Activated CD8-positive, alpha-beta memory T cell treated with anti-CD3 and anti-CD28 coated beads for 48 hours (primary cell): ENCODE measurements around the gene NUP155.
"Not testable (repeated sequence)": the region's sequence is repeated elsewhere in the genome, so short reads cannot be mapped to it uniquely, and the experiment has no call there.

Experiments used
- DNase-seq, 3 experiments: peaks; one replicate each; pipeline ENCODE4 v3.0.0-alpha.2; 2020; ENCODE audit warnings: low read depth in 2 of 3, low spot score in 2 of 3

Gene NUP155

GRCh38 chr5:37370864-37371726 is at the start of gene NUP155:
Gene NUP155, minus strand, starts transcription at chr5:37371106. Its CDS starts 129 bp downstream, at chr5:37370977.
- peak; percentile 67 to 77 (median 75) for DNase-seq

- DNase-seq = no peak
These were observed 46.4 kb upstream of the NUP155 start for GRCh38 chr5:37417347-37417746.

- DNase-seq = not testable (repeated sequence)
These were observed 44.5 kb upstream of the NUP155 start for GRCh38 chr5:37415456-37415855.

GRCh38 chr5:37412515-37412914 is 41.6 kb upstream of the NUP155 start:
- DNase-seq = no peak

GRCh38 chr5:37400501-37400900 is 29.6 kb upstream of the NUP155 start:
- DNase-seq = no peak

- DNase-seq = no peak
These were observed 25.4 kb upstream of the NUP155 start for GRCh38 chr5:37396352-37396751.

- no peak for DNase-seq
These were observed 20.7 kb upstream of the NUP155 start for GRCh38 chr5:37391591-37391990.

GRCh38 chr5:37379100-37379628 is 8.3 kb upstream of the NUP155 start, which contains the start of gene WDR70:
Gene WDR70, plus strand, starts transcription at chr5:37379318. Its CDS starts 50 bp downstream, at chr5:37379368.
- DNase-seq = peak; percentile 47 to 66 (median 48)

GRCh38 chr5:37378066-37378465 is 7.2 kb upstream of the NUP155 start:
- DNase-seq = not testable (repeated sequence)

GRCh38 chr5:37375091-37375490 is 4.2 kb upstream of the NUP155 start:
- no peak for DNase-seq

GRCh38 chr5:37370550-37370863 is 399 bp downstream of the NUP155 start:
- no peak for DNase-seq

- no peak for DNase-seq
These were observed 15.7 kb downstream of the NUP155 start for GRCh38 chr5:37355161-37355560.

- not testable (repeated sequence) for DNase-seq
These were observed 28.2 kb downstream of the NUP155 start for GRCh38 chr5:37342741-37343140.

GRCh38 chr5:37334754-37335153 is 36.2 kb downstream of the NUP155 start:
- not testable (repeated sequence) for DNase-seq

GRCh38 chr5:37326536-37326935 is 44.4 kb downstream of the NUP155 start:
- no peak for DNase-seq

- no peak for DNase-seq
These were observed 47.3 kb downstream of the NUP155 start for GRCh38 chr5:37323607-37324006.

- DNase-seq = no peak
These were observed 51.7 kb downstream of the NUP155 start for GRCh38 chr5:37319037-37319782.

GRCh38 chr5:37316027-37316426 is 54.9 kb downstream of the NUP155 start:
- no peak for DNase-seq

GRCh38 chr5:37310360-37310759 is 60.5 kb downstream of the NUP155 start:
- no peak for DNase-seq

- DNase-seq = no peak
These were observed 62.1 kb downstream of the NUP155 start for GRCh38 chr5:37308793-37309192.

- no peak for DNase-seq
These were observed 66.0 kb downstream of the NUP155 start for GRCh38 chr5:37304888-37305287.

- not testable (repeated sequence) for DNase-seq
These were observed 74.6 kb downstream of the NUP155 start for GRCh38 chr5:37296313-37296712.
